H1 (cell line): ENCODE results near the gene COLEC11. TPM values are rescaled to one million over a fixed set of nuclear protein-coding genes. Genes with fewer than 3 reads are reported as not detected.

ENCODE experiments used
- CTCF ChIA-PET: fragments of 300-600 bp; sonication (Branson Sonifier 250); formaldehyde crosslinking; loops from one replicate; lab custom pipeline; 2021; ENCODE audit not compliant: partially characterized antibody; lab: Charles Lee
- POLR2A ChIA-PET: fragments of 300-600 bp; sonication (Branson Sonifier 250); formaldehyde crosslinking; loops from one replicate; lab custom pipeline; 2021; ENCODE audit warnings: inconsistent platforms; ENCODE audit not compliant: partially characterized antibody; lab: Charles Lee
- DNase-seq, 2 experiments: peaks; one replicate each; pipeline versions ENCODE4 v3.0.0 to v3.0.0-alpha.2; 2010 to 2022; ENCODE audit warnings: low spot score in 2 of 2, low read depth in 1 of 2, mixed read lengths in 1 of 2
- FAIRE-seq: peaks from 2 replicates; lab custom pipeline; 2011; peaks lifted over from hg19 to GRCh38; lab: Jason Lieb, UNC
- H2AFZ ChIP-seq: 2 replicates; pipeline ENCODE4 v1.8.1; 2012; ENCODE audit warnings: low read length, inconsistent platforms
- H2AK5ac ChIP-seq: 2 replicates; pipeline ENCODE4 v1.6.1; 2013; ENCODE audit warnings: low read depth, low read length
- H2BK120ac ChIP-seq: replicated peaks from 2 replicates; pipeline ENCODE3; 2013; ENCODE audit warnings: low read depth, low read length, inconsistent platforms
- H2BK12ac ChIP-seq: 2 replicates; pipeline ENCODE4 v1.6.1; 2013; ENCODE audit warnings: low read depth, low read length
- H2BK15ac ChIP-seq: 2 replicates; pipeline ENCODE4 v1.6.1; 2013; ENCODE audit warnings: low read length
- H2BK20ac ChIP-seq: 2 replicates; pipeline ENCODE4 v1.6.1; 2013; ENCODE audit warnings: low read length
- H2BK5ac ChIP-seq: 2 replicates; pipeline ENCODE4 v1.6.1; 2013; ENCODE audit warnings: low read depth, low read length
- H3K14ac ChIP-seq: 2 replicates; pipeline ENCODE4 v1.6.1; 2013; ENCODE audit warnings: inconsistent platforms; ENCODE audit not compliant: insufficient read length
- H3K18ac ChIP-seq: 2 replicates; pipeline ENCODE4 v1.6.1; 2013; ENCODE audit warnings: low read length; ENCODE audit errors: extremely low read depth
- H3K23ac ChIP-seq: 2 replicates; pipeline ENCODE4 v1.6.1; 2013; ENCODE audit warnings: inconsistent platforms; ENCODE audit not compliant: insufficient read length
- H3K23me2 ChIP-seq: 2 replicates; pipeline ENCODE4 v1.6.1; 2013; ENCODE audit warnings: low read depth, low read length
- H3K27ac ChIP-seq: 2 replicates; pipeline ENCODE4 v1.6.1; 2011; ENCODE audit warnings: low read depth, low read length, inconsistent platforms
- H3K27me3 ChIP-seq, 4 experiments: replicated peaks in 1 of 4; 1 replicate in 1 of 4; 2 replicates in 3 of 4; pipeline versions ENCODE4 v1.6.1 to v1.8.1; 2011 to 2013; ENCODE audit warnings: low read length in 3 of 4, mild to moderate bottlenecking in 3 of 4, inconsistent platforms in 2 of 4, mixed read lengths in 2 of 4, moderate library complexity in 1 of 4; ENCODE audit not compliant: control insufficient read depth in 3 of 4, insufficient read depth in 3 of 4; ENCODE audit errors: extremely low read depth in 1 of 4
- H3K36me3 ChIP-seq, 4 experiments: 2 replicates each; pipeline versions ENCODE4 v1.6.1 to v1.8.1; 2011 to 2013; ENCODE audit warnings: mild to moderate bottlenecking in 4 of 4, low read length in 3 of 4, moderate library complexity in 2 of 4, control low read depth in 1 of 4, inconsistent platforms in 1 of 4; ENCODE audit not compliant: insufficient read depth in 4 of 4, control insufficient read depth in 2 of 4
- H3K4ac ChIP-seq: replicated peaks from 2 replicates; pipeline ENCODE3; 2013; ENCODE audit warnings: low read length, low read depth, mixed read lengths, inconsistent platforms; ENCODE audit not compliant: insufficient read length
- H3K4me1 ChIP-seq, 4 experiments: replicated peaks in 1 of 4; 1 replicate in 1 of 4; 2 replicates in 3 of 4; pipeline versions ENCODE4 v1.6.1 to v1.8.1; 2011 to 2013; ENCODE audit warnings: low read length in 3 of 4, inconsistent platforms in 2 of 4, mixed read lengths in 1 of 4; ENCODE audit not compliant: insufficient read depth in 4 of 4, control insufficient read depth in 3 of 4
- H3K4me2 ChIP-seq, 2 experiments: 2 replicates each; pipeline versions ENCODE4 v1.6.1 to v1.8.1; 2011 to 2013; ENCODE audit warnings: low read depth in 2 of 2, low read length in 2 of 2, control low read depth in 1 of 2, inconsistent platforms in 1 of 2, mild to moderate bottlenecking in 1 of 2; ENCODE audit not compliant: insufficient read depth in 1 of 2
- H3K4me3 ChIP-seq, 4 experiments: fragments of 200-600, 300-600 bp in 1 of 4; sonication (generic), shearing (Covaris generic), sonication (Bioruptor Twin) in 1 of 4; 2 replicates each; pipeline versions ENCODE4 v1.5.1 to v1.8.1; 2011 to 2016; ENCODE audit warnings: low read length in 4 of 4, low read depth in 3 of 4, control low read depth in 2 of 4, inconsistent platforms in 2 of 4, mild to moderate bottlenecking in 2 of 4, mixed read lengths in 1 of 4, moderate library complexity in 1 of 4; ENCODE audit not compliant: insufficient read depth in 2 of 4; ENCODE audit errors: extremely low read depth in 1 of 4
- H3K56ac ChIP-seq: replicated peaks from 2 replicates; pipeline ENCODE3; 2013; ENCODE audit warnings: low read depth, mild to moderate bottlenecking, mixed read lengths, low read length, inconsistent platforms; ENCODE audit not compliant: insufficient read length
- H3K79me1 ChIP-seq: 2 replicates; pipeline ENCODE4 v1.6.1; 2013; ENCODE audit warnings: low read depth, low read length, control low read depth
- H3K79me2 ChIP-seq, 2 experiments: 2 replicates each; pipeline versions ENCODE4 v1.6.1 to v1.8.1; 2012 to 2013; ENCODE audit warnings: low read length in 2 of 2, mild to moderate bottlenecking in 2 of 2, inconsistent platforms in 1 of 2; ENCODE audit not compliant: insufficient read depth in 2 of 2, control insufficient read depth in 1 of 2
- H3K9ac ChIP-seq, 4 experiments: replicated peaks in 1 of 4; 1 replicate in 1 of 4; 2 replicates in 3 of 4; pipeline versions ENCODE4 v1.6.1 to v1.8.1; 2011 to 2013; ENCODE audit warnings: low read depth in 3 of 4, low read length in 3 of 4, control low read depth in 2 of 4, mild to moderate bottlenecking in 2 of 4, moderate library complexity in 2 of 4, inconsistent platforms in 1 of 4; ENCODE audit errors: extremely low read depth in 1 of 4
- H3K9me3 ChIP-seq, 2 experiments: 2 replicates each; pipeline versions ENCODE4 v1.6.1 to v1.8.1; 2012 to 2013; ENCODE audit warnings: mild to moderate bottlenecking in 2 of 2, moderate library complexity in 2 of 2, control low read depth in 1 of 2, inconsistent platforms in 1 of 2, low read depth in 1 of 2, low read length in 1 of 2, mixed read lengths in 1 of 2; ENCODE audit not compliant: insufficient read depth in 2 of 2
- H4K20me1 ChIP-seq, 2 experiments: replicated peaks in 1 of 2; 2 replicates each; pipeline versions ENCODE3 to v1.8.1; 2011 to 2013; ENCODE audit warnings: inconsistent platforms in 2 of 2, low read length in 2 of 2, mild to moderate bottlenecking in 1 of 2; ENCODE audit not compliant: insufficient read depth in 2 of 2, control insufficient read depth in 1 of 2
- H4K5ac ChIP-seq: 2 replicates; pipeline ENCODE4 v1.6.1; 2013; ENCODE audit warnings: low read length, low read depth, mixed read lengths, inconsistent platforms; ENCODE audit not compliant: insufficient read length
- H4K8ac ChIP-seq: 2 replicates; pipeline ENCODE4 v1.8.0; 2013; ENCODE audit warnings: mild to moderate bottlenecking, moderate library complexity, low read length, inconsistent platforms; ENCODE audit not compliant: insufficient read depth; ENCODE audit errors: extremely low read depth
- H4K91ac ChIP-seq: replicated peaks from 2 replicates; pipeline ENCODE3; 2013; ENCODE audit warnings: low read length, mixed read lengths, inconsistent platforms; ENCODE audit not compliant: insufficient read length
- CTBP2 ChIP-seq: IDR thresholded peaks from 2 replicates; pipeline ENCODE4 v1.7.0; 2011; ENCODE audit warnings: borderline replicate concordance, mild to moderate bottlenecking, moderate library complexity, mixed read lengths, low read length; ENCODE audit not compliant: insufficient read depth, insufficient read length
- CTCF ChIP-seq, 3 experiments: IDR thresholded peaks; 1 replicate in 2 of 3; 2 replicates in 1 of 3; pipeline versions ENCODE4 v1.5.1 to v1.6.1; 2011; ENCODE audit warnings: low read length in 3 of 3, mild to moderate bottlenecking in 3 of 3, inconsistent platforms in 2 of 3, low read depth in 1 of 3, moderate library complexity in 1 of 3; ENCODE audit not compliant: insufficient read depth in 1 of 3; ENCODE audit errors: control extremely low read depth in 1 of 3
- KDM4A ChIP-seq: IDR thresholded peaks from one replicate; pipeline ENCODE4 v1.7.1; 2012; ENCODE audit warnings: low read depth, mild to moderate bottlenecking, moderate library complexity, low read length, inconsistent platforms; ENCODE audit not compliant: severe bottlenecking
- RNF2 ChIP-seq: fragments of 200-900, 300-1000 bp; sonication (generic); IDR thresholded peaks from 2 replicates; pipeline ENCODE4 v1.7.1; 2016; ENCODE audit warnings: borderline replicate concordance, low read depth, mild to moderate bottlenecking, antibody characterized with exemption, low read length; ENCODE audit not compliant: poor library complexity, severe bottlenecking; ENCODE audit errors: missing control alignments
- SIN3A ChIP-seq, 2 experiments: IDR thresholded peaks in 1 of 2; conservative IDR thresholded peaks in 1 of 2; 2 replicates each; pipeline ENCODE4 v1.6.1; 2011 to 2012; ENCODE audit warnings: low read length in 2 of 2, improper control_type of control experiment in 1 of 2, low read depth in 1 of 2, mild to moderate bottlenecking in 1 of 2
- USF2 ChIP-seq: IDR thresholded peaks from 2 replicates; pipeline ENCODE4 v1.6.1; 2011; ENCODE audit warnings: low read length, improper control_type of control experiment
- WGBS, 2 experiments: shearing (Covaris generic) in 1 of 2; methylation state at CpG; one replicate each; pipeline versions ENCODE4 v1.1.6 to v1.1.7; 2013 to 2015; ENCODE audit warnings: low lambda C conversion rate in 2 of 2, mixed read lengths in 2 of 2, inconsistent platforms in 1 of 2, low coverage in 1 of 2, missing lambda C conversion rate in 1 of 2; ENCODE audit not compliant: insufficient replicate concordance in 2 of 2, insufficient coverage in 1 of 2, insufficient read length in 1 of 2; ENCODE audit errors: extremely low coverage in 1 of 2, missing lambda C conversion rate in 1 of 2; 5-methylcytosine and 5-hydroxymethylcytosine counted together
- polyA plus RNA-seq, 7 experiments: library from polyadenylated mRNA; depleted of rRNA in 3 of 7; stranded (reverse) in 5 of 7; unstranded in 2 of 7; fragments of >200 nt in 5 of 7; fragments of 200-250 nt in 2 of 7; gene quantifications; 1 replicate in 5 of 7; 2 replicates in 1 of 7; 4 replicates in 1 of 7; pipeline versions ENCODE4 v1.2.1 to v1.2.3, GENCODE V29; 2011 to 2013; ENCODE audit warnings: missing spikeins in 2 of 7, mixed read lengths in 2 of 7
- total RNA-seq: library from RNA; stranded (reverse); fragmentation: NEBNext Ultra II Directional; extraction: Animal tissue kit (Norgen Biotek cat#: 25700); gene quantifications from 2 replicates; pipeline ENCODE4 v1.2.1, GENCODE V29; 2021

COLEC11 gene
- total and polyA plus RNA-seq, 2 of the 8 experiments (the other 6 are each of a cell fraction or from before 2014, with no cell fraction given), result 0.47 to 0.80 TPM

GRCh38 chr2:3545788-3546478 lies 49.0 kb upstream of the COLEC11 start:
- peaks cover 5% of the 10 kb centered on the region; the same call in 1 of the 2 replicates for H3K79me1 ChIP-seq
- no peak overlapping the region for H2BK20ac ChIP-seq
- H3K79me2 ChIP-seq, result peaks cover 0 to 6% of the 10 kb centered on the region in 2 experiments; a peak in 2 of 4 replicates
- FAIRE-seq, result no peak
- H3K9me3 ChIP-seq, result no peaks in the 10 kb centered on the region
- H2AK5ac ChIP-seq, result no peak overlapping the region
- no peak overlapping the region for H2BK120ac ChIP-seq
- no peak overlapping the region for H4K91ac ChIP-seq
- no peaks in the 10 kb centered on the region for H3K27me3 ChIP-seq
- no peak overlapping the region for H3K27ac ChIP-seq
- no peak overlapping the region for H2BK15ac ChIP-seq
- no peak overlapping the region for H3K4me3 ChIP-seq
- no peak overlapping the region for H3K4me2 ChIP-seq
- no peaks in the 10 kb centered on the region for H3K4me1 ChIP-seq
- no peak overlapping the region for H4K8ac ChIP-seq
- H2BK12ac ChIP-seq, result no peak overlapping the region
- no peak overlapping the region for H3K4ac ChIP-seq
- H3K18ac ChIP-seq, result no peak overlapping the region
- ChIA-PET POLR2A (interaction anchor here (1.4 to 4.3 kb wide), 4 partner anchors 11 to 38 kb away, joined by 3 to 35 read pairs (median 4); partner anchors contain the start of gene RNASEH1), CTCF (interaction anchor here (1.0 to 1.2 kb wide), 2 partner anchors 22 to 106 kb away, joined by 3 to 4 read pairs; no protein-coding TSS in a partner anchor)
- WGBS, 2 experiments, result 94% methylated on average over 10 of the region's 10 CpGs; no CpG with 5 or more reads in 1 of the 2 experiments
- H3K9ac ChIP-seq, result no peak overlapping the region
- H2AFZ ChIP-seq, result no peak overlapping the region
- H2BK5ac ChIP-seq, result no peak overlapping the region
- no peak overlapping the region for H4K5ac ChIP-seq
- H3K36me3 ChIP-seq, result peaks cover 47 to 94% (median 79%) of the 10 kb centered on the region in 4 experiments
- H3K23me2 ChIP-seq, result no peaks in the 10 kb centered on the region; the same call in 1 of the 2 replicates
- H3K56ac ChIP-seq, result no peak overlapping the region
- DNase-seq, result no peak
- H3K14ac ChIP-seq, result no peak overlapping the region
- no peak overlapping the region for H3K23ac ChIP-seq
- peaks cover 2 to 8% of the 10 kb centered on the region in 2 experiments for H4K20me1 ChIP-seq
- no peak for TF ChIP-seq CTBP2
- TF ChIP-seq SIN3A (conservative IDR thresholded peaks at IDR 0.05 in 1 of 2, IDR thresholded peaks at IDR 0.05 in 1 of 2; ENCODE audit: low read depth in 1 of 2, low read length in 2 of 2), result no peak
- no peak for TF ChIP-seq KDM4A
- no peak for TF ChIP-seq RNF2
- TF ChIP-seq CTCF (IDR thresholded peaks at IDR 0.05; ENCODE audit: control extremely low read depth in 1 of 3, insufficient read depth in 1 of 3, low read depth in 1 of 3, low read length in 3 of 3), result no peak
- no peak for TF ChIP-seq USF2
